Psoas muscle (tissue), 8 donors: ENCODE data around the gene COBL. TPM values are rescaled to one million over a fixed set of nuclear protein-coding genes. Genes with fewer than 3 reads are reported as not detected.

ENCODE experiments used
- ATAC-seq, 4 donors: fragments of 200-7000 bp; cut with Tn5 transposase; one replicate each; pipeline ENCODE4 v1.9.1; 2020; ENCODE audit warnings: moderate library complexity in 3 of 4, mild to moderate bottlenecking in 2 of 4
- DNase-seq, 2 donors: peaks; one replicate each; pipeline ENCODE4 v3.0.0-alpha.2; 2020
- H3K27ac ChIP-seq: fragments of 200-600 bp; one replicate; pipeline ENCODE4 v1.8.0; 2022
- H3K27me3 ChIP-seq, 3 donors: fragments of 200-600 bp in 1 of 3; one replicate each; pipeline versions ENCODE4 v1.6.1 to v1.8.0; 2013 to 2022; ENCODE audit warnings: low read length in 2 of 3, mild to moderate bottlenecking in 2 of 3, moderate library complexity in 1 of 3; ENCODE audit not compliant: insufficient read depth in 3 of 3
- H3K36me3 ChIP-seq, 2 donors: fragments of 200-600 bp in 1 of 2; one replicate each; pipeline versions ENCODE4 v1.6.1 to v1.8.0; 2013 to 2022; ENCODE audit warnings: low read depth in 1 of 2, mild to moderate bottlenecking in 1 of 2, moderate library complexity in 1 of 2; ENCODE audit not compliant: insufficient read depth in 1 of 2
- H3K4me1 ChIP-seq: fragments of 200-600 bp; one replicate; pipeline ENCODE4 v1.8.0; 2022
- H3K4me3 ChIP-seq: fragments of 200-600 bp; one replicate; pipeline ENCODE4 v1.8.0; 2022; ENCODE audit warnings: mild to moderate bottlenecking
- H3K9me3 ChIP-seq: fragments of 200-600 bp; one replicate; pipeline ENCODE4 v1.8.0; 2022
- WGBS, 3 donors: extraction: QIAGEN DNeasy Blood & Tissue Kit; methylation state at CpG; one replicate each; pipeline versions ENCODE4 v1.1.6 to v1.1.7; 2013; 5-methylcytosine and 5-hydroxymethylcytosine counted together
- intact Hi-C, 2 donors: fragments of 100-400 bp; cut with DNase I; formaldehyde crosslinking; loops; one replicate each; pipeline versions ENCODE4 v1.11.0 to v1.14.2; 2022
- polyA plus RNA-seq, 3 donors: library from polyadenylated mRNA; stranded (reverse); fragments of 200-250 nt; gene quantifications; one replicate each; pipeline ENCODE4 v1.2.3, GENCODE V29; 2013
- total RNA-seq, 4 donors: library from RNA; stranded (reverse); fragmentation: NEBNext Ultra II Directional in 2 of 4; extraction: Animal tissue kit (Norgen Biotek cat#: 25700) in 2 of 4; gene quantifications; one replicate each; pipeline versions ENCODE4 v1.2.1 to v1.2.4, GENCODE V29; 2021 to 2023
- TF ChIP-seq, protein P1 (sequence below): fragments of 200-600 bp; IDR thresholded peaks from one replicate; pipeline ENCODE4 v1.8.0; 2022; ENCODE audit warnings: antibody characterized with exemption
- donor health status: healthy with polysubstance abuse.
- donor health status: DM: no; HTN: no; CAD: no; lungs with moderate emphysema.
- donor health status: Bipolar disorder and iron deficiency.
- donor health status: healthy.
- donor health status: DM: yes; HTN: yes; CAD: no.
- donor health status: DM: no; HTN: no; CAD: no.
- donor health status: DM: no; HTN: no; CAD: no.
- donor health status: DM: yes; HTN: yes; CAD: no.

Gene COBL
- total and polyA plus RNA-seq, 7 donors: 57.5 to 139 (median 115) TPM

DNA sequence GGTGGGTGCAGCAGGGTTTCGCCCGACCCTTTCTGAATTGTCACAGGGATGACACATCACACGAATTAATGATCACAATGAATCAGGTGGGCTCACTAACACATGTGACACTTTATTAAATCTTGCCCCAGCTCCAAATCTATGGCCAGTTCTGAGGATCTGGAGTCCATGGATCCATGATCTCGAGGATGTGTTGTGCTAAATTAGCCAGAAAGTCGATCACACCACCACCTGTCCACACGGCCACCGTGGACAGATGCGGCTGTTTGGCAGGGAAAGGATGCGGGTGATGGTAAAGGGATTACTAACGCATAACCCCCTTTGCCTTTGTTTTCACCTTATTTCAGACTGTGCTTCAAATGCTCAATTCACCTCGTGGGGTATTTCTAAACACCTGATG is 96.4 kb downstream of the COBL start:
- intact Hi-C loops: loop anchor here (5.0 to 10.0 kb wide), 2 partner anchors 33 to 135 kb away; no protein-coding TSS in a partner anchor
- H3K27me3 ChIP-seq: no peaks in the 10 kb centered on the region
- ATAC-seq (no peak), DNase-seq (no peak)
- peaks cover 0 to 9% of the 10 kb centered on the region in 2 donors for H3K36me3 ChIP-seq
- H3K4me1 ChIP-seq: peaks cover 3% of the 10 kb centered on the region
- H3K9me3 ChIP-seq: no peaks in the 10 kb centered on the region
- 67 to 80% (median 74%) methylated on average over 11 of the region's 11 CpGs for WGBS, 3 donors
- TF ChIP-seq, protein P1, sequence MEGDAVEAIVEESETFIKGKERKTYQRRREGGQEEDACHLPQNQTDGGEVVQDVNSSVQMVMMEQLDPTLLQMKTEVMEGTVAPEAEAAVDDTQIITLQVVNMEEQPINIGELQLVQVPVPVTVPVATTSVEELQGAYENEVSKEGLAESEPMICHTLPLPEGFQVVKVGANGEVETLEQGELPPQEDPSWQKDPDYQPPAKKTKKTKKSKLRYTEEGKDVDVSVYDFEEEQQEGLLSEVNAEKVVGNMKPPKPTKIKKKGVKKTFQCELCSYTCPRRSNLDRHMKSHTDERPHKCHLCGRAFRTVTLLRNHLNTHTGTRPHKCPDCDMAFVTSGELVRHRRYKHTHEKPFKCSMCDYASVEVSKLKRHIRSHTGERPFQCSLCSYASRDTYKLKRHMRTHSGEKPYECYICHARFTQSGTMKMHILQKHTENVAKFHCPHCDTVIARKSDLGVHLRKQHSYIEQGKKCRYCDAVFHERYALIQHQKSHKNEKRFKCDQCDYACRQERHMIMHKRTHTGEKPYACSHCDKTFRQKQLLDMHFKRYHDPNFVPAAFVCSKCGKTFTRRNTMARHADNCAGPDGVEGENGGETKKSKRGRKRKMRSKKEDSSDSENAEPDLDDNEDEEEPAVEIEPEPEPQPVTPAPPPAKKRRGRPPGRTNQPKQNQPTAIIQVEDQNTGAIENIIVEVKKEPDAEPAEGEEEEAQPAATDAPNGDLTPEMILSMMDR: no peak
- H3K27ac ChIP-seq: no peak overlapping the region
- H3K4me3 ChIP-seq: no peak overlapping the region

DNA sequence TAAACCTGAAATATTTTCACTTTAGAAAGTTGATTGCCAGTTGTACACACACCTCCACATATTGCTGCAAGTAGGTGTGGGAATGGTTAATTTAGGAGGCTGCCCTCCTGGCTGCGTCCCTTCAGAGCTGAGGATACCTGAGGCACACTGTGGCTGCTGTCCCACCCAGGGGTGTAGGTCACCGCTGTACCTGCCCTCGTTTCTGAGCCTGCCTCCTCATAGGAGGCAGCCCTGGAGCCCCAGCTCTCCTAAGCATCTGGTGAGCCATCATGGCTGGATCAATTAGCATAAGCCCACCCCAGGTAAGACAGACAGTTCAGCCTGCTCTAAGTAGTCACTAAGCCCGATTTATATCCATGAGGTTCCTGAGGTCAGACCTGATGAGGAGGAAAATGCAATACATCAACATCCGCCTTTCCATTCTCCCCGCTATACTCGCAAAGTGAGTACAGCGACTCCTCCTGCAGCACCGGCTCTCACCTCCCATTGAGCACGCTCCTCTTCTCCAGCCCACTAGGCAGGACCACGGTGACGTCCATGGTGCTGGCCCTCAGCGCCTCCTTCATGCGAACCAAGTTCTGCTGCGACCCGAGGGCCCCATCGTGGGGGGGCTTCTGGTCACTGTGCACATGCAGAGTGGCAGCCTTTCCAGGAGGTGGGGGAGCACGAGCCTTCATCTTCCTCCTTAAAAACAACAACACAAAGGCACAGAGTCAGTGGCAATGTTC is 97.2 kb downstream of the COBL start:
- Histone ChIP-seq H3K9me3 (no peaks in the 10 kb centered on the region), H3K36me3 (peaks cover 0 to 9% of the 10 kb centered on the region in 2 donors), H3K27ac (no peak overlapping the region), H3K4me3 (no peak overlapping the region), H3K4me1 (no peaks in the 10 kb centered on the region), H3K27me3 (no peaks in the 10 kb centered on the region)
- intact Hi-C loops: no loop called here
- TF ChIP-seq, protein P1: no peak
- DNase-seq: no peak
- no peak for ATAC-seq
- WGBS, 3 donors: 80 to 83% (median 82%) methylated on average over 18 of the region's 18 CpGs

DNA sequence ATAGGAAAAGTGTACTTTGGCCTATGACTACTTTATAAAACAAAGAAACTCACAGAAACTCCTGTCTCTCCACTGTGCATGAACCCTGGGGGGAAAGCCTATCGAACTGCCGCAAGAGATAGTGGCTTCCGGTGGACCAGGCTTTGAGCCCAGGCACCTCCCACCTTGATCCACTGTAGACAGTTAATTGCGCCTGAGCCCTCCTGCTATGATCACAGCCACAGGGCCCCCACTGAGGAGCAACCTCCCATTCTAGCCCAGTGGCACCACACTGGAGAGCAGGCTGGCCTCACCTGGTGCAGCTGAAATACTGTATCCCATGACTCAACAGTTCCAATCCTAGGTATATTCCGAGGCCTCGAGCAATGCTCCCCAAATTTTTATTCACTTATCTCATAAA is 98.8 kb downstream of the COBL start:
- H3K36me3 ChIP-seq: peaks cover 0 to 9% of the 10 kb centered on the region in 2 donors
- H3K27me3 ChIP-seq: no peaks in the 10 kb centered on the region
- intact Hi-C loops: no loop called here
- H3K4me1 ChIP-seq: no peaks in the 10 kb centered on the region
- 90 to 93% (median 91%) methylated on average over 6 of the region's 6 CpGs for WGBS, 3 donors
- H3K27ac ChIP-seq: no peak overlapping the region
- TF ChIP-seq, protein P1: no peak
- H3K9me3 ChIP-seq: no peaks in the 10 kb centered on the region
- ATAC-seq (no peak), DNase-seq (no peak)
- no peak overlapping the region for H3K4me3 ChIP-seq

DNA sequence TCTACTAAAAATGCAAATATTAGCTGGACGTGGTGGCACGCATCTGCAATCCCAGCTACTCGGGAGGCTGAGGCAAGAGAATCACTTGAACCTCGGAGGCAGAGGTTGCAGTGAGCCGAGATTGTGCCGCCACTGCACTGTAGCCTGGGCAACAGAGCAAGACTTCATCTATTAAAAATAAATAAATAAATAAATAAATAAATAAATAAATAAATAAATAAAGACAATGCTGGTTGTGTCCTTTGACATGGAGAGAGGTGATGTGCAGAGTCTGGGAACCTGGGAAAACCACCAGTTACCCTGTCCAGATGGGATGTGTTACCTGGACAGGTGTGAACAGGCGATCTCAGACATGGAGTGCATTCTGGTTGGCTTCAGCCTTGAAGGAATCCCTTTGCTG is 102.5 kb downstream of the COBL start:
- 95 to 98% (median 98%) methylated on average over 7 of the region's 7 CpGs for WGBS, 3 donors
- TF ChIP-seq, protein P1: no peak
- no peaks in the 10 kb centered on the region for H3K27me3 ChIP-seq
- H3K4me3 ChIP-seq: no peak overlapping the region
- H3K27ac ChIP-seq: no peak overlapping the region
- DNase-seq (no peak), ATAC-seq (no peak)
- H3K4me1 ChIP-seq: no peaks in the 10 kb centered on the region
- H3K9me3 ChIP-seq: no peaks in the 10 kb centered on the region
- peaks cover 0 to 6% of the 10 kb centered on the region in 2 donors for H3K36me3 ChIP-seq
- intact Hi-C loops: no loop called here

DNA sequence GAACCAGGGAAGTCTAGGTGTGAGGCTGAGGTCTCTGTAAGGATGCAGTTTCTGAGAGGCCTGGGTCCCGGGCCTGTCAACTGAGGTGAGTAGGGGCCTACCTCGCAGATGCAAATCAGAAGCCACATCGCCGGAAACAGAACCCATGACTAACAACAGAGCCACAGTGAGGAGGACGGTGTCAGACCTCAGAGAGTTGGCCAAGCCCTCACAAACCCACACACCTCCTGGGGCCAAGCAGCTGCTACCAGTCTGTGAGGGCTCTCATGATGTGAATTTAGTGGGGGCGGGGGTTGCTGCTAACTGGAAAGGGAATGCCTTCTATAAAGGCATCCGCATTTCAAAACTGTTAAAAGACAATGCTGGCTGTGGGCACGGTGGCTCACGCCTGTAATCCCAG is 103.0 kb downstream of the COBL start:
- ATAC-seq (peak in 2 of 4 donors; percentile 45 to 60), DNase-seq (no peak)
- H3K9me3 ChIP-seq: no peaks in the 10 kb centered on the region
- intact Hi-C loops: no loop called here
- TF ChIP-seq, protein P1: no peak
- H3K4me3 ChIP-seq: no peak overlapping the region
- H3K27ac ChIP-seq: no peak overlapping the region
- H3K27me3 ChIP-seq: no peaks in the 10 kb centered on the region
- H3K36me3 ChIP-seq: peaks cover 0 to 3% of the 10 kb centered on the region in 2 donors
- 88 to 89% (median 89%) methylated on average over 9 of the region's 9 CpGs for WGBS, 3 donors
- no peaks in the 10 kb centered on the region for H3K4me1 ChIP-seq
